Measurements from ENCODE around the gene TMEM202.
"Not testable (repeated sequence)": the region's sequence is repeated elsewhere in the genome, so short reads cannot be mapped to it uniquely, and the experiment has no call there.

TMEM202 gene

DNA sequence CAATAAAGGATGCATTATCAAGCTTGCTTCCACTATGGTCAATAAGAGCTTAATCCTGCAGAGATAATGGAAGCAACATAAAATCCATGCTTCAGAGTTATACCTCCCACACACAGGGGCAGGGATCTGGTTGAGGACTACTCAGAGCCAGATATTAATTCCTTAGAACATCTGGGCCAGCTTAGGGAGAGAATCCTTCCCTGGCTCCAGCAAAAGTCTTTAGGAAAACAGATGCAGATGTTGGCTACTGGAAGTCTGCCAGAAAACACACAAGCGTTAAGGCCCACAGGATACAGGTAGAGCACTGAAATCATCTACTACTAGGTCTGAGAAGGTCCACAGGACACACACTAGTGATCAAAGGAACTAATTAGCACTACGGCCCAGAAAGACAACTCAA is 25.2 kb downstream of the TMEM202 start:
- no peak overlapping the region for H3K4me3 ChIP-seq (ENCODE audit: low read length in 2 of 2)
- peaks cover 3% of the 10 kb centered on the region in 2 donors for H3K9me3 ChIP-seq (ENCODE audit: control insufficient read depth in 2 of 2, low read length in 2 of 2)
- no peak overlapping the region for H3K9ac ChIP-seq (ENCODE audit: low read length in 2 of 2)
- no peaks in the 10 kb centered on the region for H3K27me3 ChIP-seq (ENCODE audit: control insufficient read depth in 1 of 2, insufficient read depth in 2 of 2, low read length in 2 of 2)
- H3K27ac ChIP-seq (ENCODE audit: low read length) = no peak overlapping the region
- H3K36me3 ChIP-seq (ENCODE audit: control insufficient read depth in 2 of 2, insufficient read depth in 2 of 2, low read length in 2 of 2) = no peaks in the 10 kb centered on the region
- no peaks in the 10 kb centered on the region for H3K4me1 ChIP-seq (ENCODE audit: control insufficient read depth, insufficient read depth, low read length)

DNA sequence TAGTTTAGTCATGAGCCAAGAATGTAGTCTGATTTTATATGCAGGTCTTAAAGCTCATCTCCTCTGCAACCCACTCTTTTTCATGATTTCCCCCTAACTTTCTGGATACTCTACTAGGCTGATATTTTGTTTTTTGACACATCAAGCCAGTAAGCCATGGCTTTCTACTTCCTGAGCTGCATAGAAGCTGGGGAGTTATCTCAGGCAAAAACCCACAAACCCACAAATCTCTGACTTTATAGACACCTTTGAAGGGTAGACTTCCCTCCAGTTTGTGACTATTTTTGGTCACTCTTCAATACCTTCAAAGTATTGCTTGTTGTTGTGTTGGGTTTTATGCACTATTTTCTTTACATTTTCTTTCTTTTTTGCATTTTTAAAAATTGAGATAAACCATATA is 28.6 kb downstream of the TMEM202 start:
- Histone ChIP-seq H3K9ac (ENCODE audit: low read length in 2 of 2) (no peak overlapping the region), H3K4me1 (ENCODE audit: control insufficient read depth, insufficient read depth, low read length) (no peaks in the 10 kb centered on the region), H3K4me3 (ENCODE audit: low read length in 2 of 2) (no peak overlapping the region), H3K9me3 (ENCODE audit: control insufficient read depth in 2 of 2, low read length in 2 of 2) (peaks cover 0 to 3% of the 10 kb centered on the region in 2 donors), H3K27ac (ENCODE audit: low read length) (no peak overlapping the region), H3K36me3 (ENCODE audit: control insufficient read depth in 2 of 2, insufficient read depth in 2 of 2, low read length in 2 of 2) (no peaks in the 10 kb centered on the region), H3K27me3 (ENCODE audit: control insufficient read depth in 1 of 2, insufficient read depth in 2 of 2, low read length in 2 of 2) (no peaks in the 10 kb centered on the region)

DNA sequence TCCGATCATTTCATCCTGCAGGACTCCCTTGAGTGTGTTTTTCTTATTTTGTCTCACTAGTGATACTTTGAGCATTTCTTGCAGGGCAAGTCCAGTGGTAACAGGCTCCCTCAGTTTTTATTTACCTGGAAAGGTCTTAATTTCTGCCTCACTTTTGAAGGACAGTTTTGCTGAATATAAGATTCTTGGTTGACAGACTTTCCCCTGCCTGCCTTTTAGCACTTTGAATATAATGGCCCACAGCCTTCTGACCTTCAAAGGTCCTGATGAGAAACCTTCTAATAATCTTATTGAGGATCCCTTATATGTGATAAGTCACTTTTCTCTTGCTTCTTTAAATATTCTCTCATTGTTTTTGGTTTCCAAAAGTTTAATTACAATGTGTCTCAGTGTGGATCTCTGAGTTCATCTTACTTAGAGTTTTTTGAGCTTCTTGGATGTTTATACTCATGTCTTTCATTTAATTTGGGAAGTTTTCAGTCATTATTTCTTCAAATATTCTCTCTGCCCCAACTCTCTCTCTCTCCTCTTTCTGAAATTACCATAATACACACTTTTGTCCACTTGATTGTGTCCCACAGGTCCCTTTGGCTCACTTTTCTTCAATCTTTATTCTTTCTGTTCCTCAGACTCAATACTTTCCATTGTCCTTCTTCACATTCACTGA is 39.7 kb downstream of the TMEM202 start:
- H3K27me3 ChIP-seq (ENCODE audit: control insufficient read depth in 1 of 2, insufficient read depth in 2 of 2, low read length in 2 of 2) = no peaks in the 10 kb centered on the region
- peaks cover 0 to 11% of the 10 kb centered on the region in 2 donors for H3K9me3 ChIP-seq (ENCODE audit: control insufficient read depth in 2 of 2, low read length in 2 of 2)
- H3K4me3 ChIP-seq (ENCODE audit: low read length in 2 of 2) = no peak overlapping the region
- no peaks in the 10 kb centered on the region for H3K36me3 ChIP-seq (ENCODE audit: control insufficient read depth in 2 of 2, insufficient read depth in 2 of 2, low read length in 2 of 2)
- H3K9ac ChIP-seq (ENCODE audit: low read length in 2 of 2) = no peak overlapping the region
- H3K27ac ChIP-seq (ENCODE audit: low read length) = no peak overlapping the region
- no peaks in the 10 kb centered on the region for H3K4me1 ChIP-seq (ENCODE audit: control insufficient read depth, insufficient read depth, low read length)

DNA sequence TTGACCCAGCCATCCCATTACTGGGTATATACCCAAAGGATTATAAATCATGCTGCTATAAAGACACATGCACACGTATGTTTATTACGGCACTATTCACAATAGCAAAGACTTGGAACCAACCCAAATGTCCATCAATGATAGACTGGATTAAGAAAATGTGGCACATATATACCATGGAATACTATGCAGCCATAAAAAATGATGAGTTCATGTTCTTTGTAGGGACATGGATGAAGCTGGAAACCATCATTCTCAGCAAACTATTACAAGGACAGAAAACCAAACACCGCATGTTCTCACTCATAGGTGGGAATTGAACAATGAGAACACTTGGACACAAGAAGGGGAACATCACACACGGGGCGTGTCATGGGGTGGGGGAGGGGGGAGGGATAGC is 44.7 kb downstream of the TMEM202 start:
- H3K4me1 ChIP-seq (ENCODE audit: control insufficient read depth, insufficient read depth, low read length); H3K36me3 ChIP-seq (ENCODE audit: control insufficient read depth in 2 of 2, insufficient read depth in 2 of 2, low read length in 2 of 2); H3K9ac ChIP-seq (ENCODE audit: low read length in 2 of 2); H3K4me3 ChIP-seq (ENCODE audit: low read length in 2 of 2); H3K27ac ChIP-seq (ENCODE audit: low read length); H3K9me3 ChIP-seq (ENCODE audit: control insufficient read depth in 2 of 2, low read length in 2 of 2); H3K27me3 ChIP-seq (ENCODE audit: control insufficient read depth in 1 of 2, insufficient read depth in 2 of 2, low read length in 2 of 2): not testable (repeated sequence)

DNA sequence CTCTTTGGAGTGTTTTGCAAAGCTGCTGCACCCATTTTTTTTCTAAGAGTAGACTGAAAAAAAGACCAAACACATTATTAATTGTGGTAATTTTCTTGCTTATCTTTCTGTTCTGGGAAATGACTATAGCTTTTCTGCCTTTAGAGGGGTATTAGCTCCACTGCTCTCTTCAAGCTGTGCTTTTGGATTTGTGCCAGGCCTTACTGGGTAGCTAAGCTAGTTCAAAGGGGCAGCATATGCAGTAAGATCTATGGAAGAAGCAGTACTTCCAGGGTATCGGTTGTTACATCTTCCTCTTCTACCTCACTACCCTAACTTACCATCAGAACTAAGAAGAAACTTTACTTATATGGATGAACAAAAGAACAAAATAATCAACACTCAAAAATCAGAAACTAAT is 47.3 kb downstream of the TMEM202 start:
- Histone ChIP-seq H3K9me3 (ENCODE audit: control insufficient read depth in 2 of 2, low read length in 2 of 2) (no peaks in the 10 kb centered on the region), H3K27ac (ENCODE audit: low read length) (no peak overlapping the region), H3K4me1 (ENCODE audit: control insufficient read depth, insufficient read depth, low read length) (no peaks in the 10 kb centered on the region), H3K27me3 (ENCODE audit: control insufficient read depth in 1 of 2, insufficient read depth in 2 of 2, low read length in 2 of 2) (no peaks in the 10 kb centered on the region), H3K36me3 (ENCODE audit: control insufficient read depth in 2 of 2, insufficient read depth in 2 of 2, low read length in 2 of 2) (no peaks in the 10 kb centered on the region), H3K4me3 (ENCODE audit: low read length in 2 of 2) (no peak overlapping the region), H3K9ac (ENCODE audit: low read length in 2 of 2) (no peak overlapping the region)

DNA sequence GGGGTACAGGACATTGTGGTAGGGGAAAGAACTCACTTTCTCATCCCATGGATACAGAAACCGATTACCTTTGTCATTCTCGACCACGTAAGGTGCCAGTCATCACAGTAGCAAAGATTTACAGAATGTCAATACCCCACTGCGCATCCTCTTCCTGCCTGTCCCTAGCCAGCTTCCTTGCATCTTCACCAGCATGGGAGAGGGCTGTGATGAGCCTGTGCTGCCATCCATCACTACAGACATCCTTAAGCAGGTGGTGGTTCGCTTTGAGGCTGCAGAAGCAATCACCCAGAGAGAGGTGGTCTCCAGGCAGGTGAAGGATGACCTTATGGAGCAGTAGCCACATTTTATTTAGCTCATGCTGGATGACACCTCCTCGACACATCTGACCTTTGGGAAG is 52.7 kb downstream of the TMEM202 start:
- Histone ChIP-seq H3K27ac (ENCODE audit: low read length) (no peak overlapping the region), H3K4me1 (ENCODE audit: control insufficient read depth, insufficient read depth, low read length) (no peaks in the 10 kb centered on the region), H3K27me3 (ENCODE audit: control insufficient read depth in 1 of 2, insufficient read depth in 2 of 2, low read length in 2 of 2) (no peaks in the 10 kb centered on the region), H3K36me3 (ENCODE audit: control insufficient read depth in 2 of 2, insufficient read depth in 2 of 2, low read length in 2 of 2) (no peaks in the 10 kb centered on the region), H3K9ac (ENCODE audit: low read length in 2 of 2) (no peak overlapping the region), H3K4me3 (ENCODE audit: low read length in 2 of 2) (no peak overlapping the region), H3K9me3 (ENCODE audit: control insufficient read depth in 2 of 2, low read length in 2 of 2) (no peaks in the 10 kb centered on the region)

DNA sequence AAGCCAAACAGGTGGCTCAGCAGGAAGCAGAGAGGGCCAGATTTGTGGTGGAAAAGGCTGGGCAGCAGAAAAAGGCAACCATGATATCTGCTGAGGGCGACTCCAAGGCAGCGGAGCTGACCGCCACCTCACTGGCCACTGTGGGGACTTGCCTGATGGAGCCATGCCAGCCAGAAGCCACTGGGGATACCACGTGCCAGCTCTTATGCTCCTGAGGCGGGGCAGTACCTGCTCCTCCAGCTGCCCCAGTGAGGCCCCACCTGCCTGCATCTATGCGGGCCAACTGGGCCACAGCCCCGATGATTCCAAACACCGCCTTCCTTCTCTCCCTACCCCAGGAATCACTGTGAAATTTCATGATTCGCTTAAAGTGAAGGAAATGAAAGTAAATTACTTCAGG is 53.1 kb downstream of the TMEM202 start:
- Histone ChIP-seq H3K36me3 (ENCODE audit: control insufficient read depth in 2 of 2, insufficient read depth in 2 of 2, low read length in 2 of 2) (no peaks in the 10 kb centered on the region), H3K9me3 (ENCODE audit: control insufficient read depth in 2 of 2, low read length in 2 of 2) (no peaks in the 10 kb centered on the region), H3K4me3 (ENCODE audit: low read length in 2 of 2) (no peak overlapping the region), H3K27me3 (ENCODE audit: control insufficient read depth in 1 of 2, insufficient read depth in 2 of 2, low read length in 2 of 2) (no peaks in the 10 kb centered on the region), H3K9ac (ENCODE audit: low read length in 2 of 2) (no peak overlapping the region), H3K27ac (ENCODE audit: low read length) (no peak overlapping the region), H3K4me1 (ENCODE audit: control insufficient read depth, insufficient read depth, low read length) (no peaks in the 10 kb centered on the region)

DNA sequence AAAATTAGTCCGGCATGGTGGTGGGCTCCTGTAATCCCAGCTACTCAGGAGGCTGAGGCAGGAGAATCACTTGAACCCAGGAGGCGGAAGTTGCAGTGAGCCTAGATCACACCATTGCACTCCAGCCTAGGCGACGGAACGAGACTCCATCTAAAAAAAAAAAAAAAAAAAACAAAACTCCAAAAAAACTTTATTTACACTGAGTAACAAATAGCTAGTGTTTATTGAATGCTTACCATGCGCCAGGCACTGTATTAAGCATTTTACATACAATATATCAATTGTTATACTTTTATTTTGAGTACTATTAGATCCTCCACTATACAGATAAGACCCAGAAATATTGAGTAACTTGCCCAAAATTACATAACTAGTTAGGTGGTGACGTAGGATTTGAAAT is 58.6 kb downstream of the TMEM202 start:
- Histone ChIP-seq H3K4me1 (ENCODE audit: control insufficient read depth, insufficient read depth, low read length) (no peaks in the 10 kb centered on the region), H3K27me3 (ENCODE audit: control insufficient read depth in 1 of 2, insufficient read depth in 2 of 2, low read length in 2 of 2) (no peaks in the 10 kb centered on the region), H3K9ac (ENCODE audit: low read length in 2 of 2) (no peak overlapping the region)

More for the DNA sequence above, 58.6 kb downstream of the TMEM202 start:
- H3K9me3 ChIP-seq (ENCODE audit: control insufficient read depth in 2 of 2, low read length in 2 of 2) = no peaks in the 10 kb centered on the region
- H3K4me3 ChIP-seq (ENCODE audit: low read length in 2 of 2) = no peak overlapping the region
- H3K36me3 ChIP-seq (ENCODE audit: control insufficient read depth in 2 of 2, insufficient read depth in 2 of 2, low read length in 2 of 2) = no peaks in the 10 kb centered on the region
- no peak overlapping the region for H3K27ac ChIP-seq (ENCODE audit: low read length)
